HepG2 (cell line): ENCODE measurements around the gene IPP. TPM values are rescaled to one million over a fixed set of nuclear protein-coding genes. Genes with fewer than 3 reads are reported as not detected.

Experiments
- AGO2 ChIP-seq: fragments of 200-400 bp; formaldehyde crosslinking; optimal IDR thresholded peaks from 2 replicates; pipeline ENCODE3; 2017; ENCODE audit warnings: mild to moderate bottlenecking, low read depth, low read length, moderate library complexity
- BRCA1 ChIP-seq: sonication (generic); formaldehyde crosslinking; IDR thresholded peaks from 2 replicates; pipeline ENCODE4 v1.4.0; 2020; ENCODE audit warnings: missing genetic modification reagents
- CCAR2 ChIP-seq: fragments of 200-400 bp; formaldehyde crosslinking; optimal IDR thresholded peaks from 2 replicates; pipeline ENCODE3; 2018; ENCODE audit warnings: low read depth, mild to moderate bottlenecking, low read length, moderate library complexity
- DBP ChIP-seq: sonication (generic); formaldehyde crosslinking; IDR thresholded peaks from 2 replicates; pipeline ENCODE4 v1.4.0; 2020; ENCODE audit warnings: missing genetic modification reagents; ENCODE audit errors: not compliant biosample characterization
- E2F2 ChIP-seq: sonication (generic); formaldehyde crosslinking; IDR thresholded peaks from 2 replicates; pipeline ENCODE4 v1.4.0; 2020; ENCODE audit warnings: missing genetic modification reagents, borderline replicate concordance
- JDP2 ChIP-seq: sonication (generic); formaldehyde crosslinking; IDR thresholded peaks from 2 replicates; pipeline ENCODE4 v1.8.1; 2022; ENCODE audit warnings: missing genetic modification reagents, borderline replicate concordance
- MIXL1 ChIP-seq: IDR thresholded peaks from 2 replicates; pipeline ENCODE4 v1.6.1; 2016
- RFXANK ChIP-seq: IDR thresholded peaks from 2 replicates; pipeline ENCODE4 v1.6.1; 2016
- STAG1 ChIP-seq: sonication (generic); formaldehyde crosslinking; IDR thresholded peaks from 2 replicates; pipeline ENCODE4 v1.4.0; 2020; ENCODE audit warnings: missing genetic modification reagents
- TERF1 ChIP-seq: sonication (generic); formaldehyde crosslinking; IDR thresholded peaks from 2 replicates; pipeline ENCODE4 v1.8.0; 2022; ENCODE audit warnings: mild to moderate bottlenecking, missing genetic modification reagents, moderate library complexity
- YY1 ChIP-seq: IDR thresholded peaks from 2 replicates; pipeline ENCODE4 v1.6.1; 2011; ENCODE audit warnings: low read length, low read depth, moderate library complexity, mild to moderate bottlenecking; ENCODE audit not compliant: insufficient read depth, insufficient replicate concordance
- ZBTB10 ChIP-seq: sonication (generic); formaldehyde crosslinking; IDR thresholded peaks from 2 replicates; pipeline ENCODE4 v1.4.0; 2020; ENCODE audit warnings: missing genetic modification reagents, borderline replicate concordance
- ZBTB7A ChIP-seq: sonication (generic); formaldehyde crosslinking; IDR thresholded peaks from 2 replicates; pipeline ENCODE4 v1.8.0; 2022; ENCODE audit warnings: mild to moderate bottlenecking, missing genetic modification reagents
- ZNF138 ChIP-seq: sonication (generic); formaldehyde crosslinking; IDR thresholded peaks from 2 replicates; pipeline ENCODE4 v1.5.0; 2020; ENCODE audit warnings: mild to moderate bottlenecking, low read depth, missing genetic modification reagents
- ZNF543 ChIP-seq: sonication (generic); formaldehyde crosslinking; IDR thresholded peaks from 2 replicates; pipeline ENCODE4 v1.4.0; 2020; ENCODE audit warnings: mild to moderate bottlenecking, missing genetic modification reagents
- ZNF572 ChIP-seq: sonication (generic); formaldehyde crosslinking; IDR thresholded peaks from 2 replicates; pipeline ENCODE4 v1.5.1; 2020; ENCODE audit warnings: mild to moderate bottlenecking, missing genetic modification reagents
- ZNF619 ChIP-seq: sonication (generic); formaldehyde crosslinking; IDR thresholded peaks from 2 replicates; pipeline ENCODE4 v1.4.0; 2020; ENCODE audit warnings: mild to moderate bottlenecking, missing genetic modification reagents
- ZNF770 ChIP-seq: sonication (generic); formaldehyde crosslinking; IDR thresholded peaks from 2 replicates; pipeline ENCODE4 v1.5.0; 2020; ENCODE audit warnings: mild to moderate bottlenecking, missing genetic modification reagents
- ZNF878 ChIP-seq: sonication (generic); formaldehyde crosslinking; IDR thresholded peaks from 2 replicates; pipeline ENCODE4 v1.8.1; 2023; ENCODE audit warnings: mild to moderate bottlenecking, missing genetic modification reagents, moderate library complexity
- ZNF883 ChIP-seq: sonication (generic); formaldehyde crosslinking; IDR thresholded peaks from 2 replicates; pipeline ENCODE4 v1.5.1; 2020; ENCODE audit warnings: mild to moderate bottlenecking, missing genetic modification reagents; ENCODE audit errors: not compliant biosample characterization
- polyA plus RNA-seq, 8 experiments: library from polyadenylated mRNA; depleted of rRNA in 3 of 8; stranded (reverse) in 7 of 8; unstranded in 1 of 8; fragments of >200 nt; fragmentation: Illumina TruSeq in 4 of 8; extraction: Trizol in 4 of 8; gene quantifications; 2 replicates each; pipeline versions ENCODE4 v1.2.1 to v1.2.3, GENCODE V29; 2011 to 2016; ENCODE audit warnings: low read depth in 4 of 8, missing spikeins in 1 of 8, mixed read lengths in 1 of 8; ENCODE audit not compliant: insufficient read depth in 1 of 8
- total RNA-seq, 5 experiments: library from RNA; depleted of rRNA; stranded (reverse); fragments of >200 nt; fragmentation: Illumina TruSeq; extraction: Trizol; gene quantifications; 2 replicates each; pipeline ENCODE4 v1.2.3, GENCODE V29; 2016; ENCODE audit warnings: low read depth in 1 of 5

IPP gene
- total and polyA plus RNA-seq, 2 of the 13 experiments (the other 11 are each of a cell fraction or from before 2014, with no cell fraction given) = 3.0 to 9.7 TPM

- TF ChIP-seq TERF1 (CRISPR knock-in tag) (no peak), ZNF770 (CRISPR knock-in tag) (peak; percentile 44; the same call in 1 of the 2 replicates), RFXANK (CRISPR knock-in tag) (0 out of 2 replicates have a peak, but pooled peaks have one; percentile 13), ZNF619 (CRISPR knock-in tag) (no peak), ZNF138 (no peak), DBP (no peak), ZNF572 (no peak), AGO2 (no peak), STAG1 (CRISPR knock-in tag) (no peak), ZBTB7A (no peak), ZNF878 (0 out of 2 replicates have a peak, but pooled peaks have one; percentile 1), MIXL1 (CRISPR knock-in tag) (no peak), JDP2 (CRISPR knock-in tag) (no peak), ZNF883 (CRISPR knock-in tag) (peak; percentile 17), YY1 (peak; percentile 83), BRCA1 (CRISPR knock-in tag) (no peak), ZNF543 (CRISPR knock-in tag) (no peak), CCAR2 (no peak), ZBTB10 (no peak), E2F2 (0 out of 2 replicates have a peak, but pooled peaks have one; percentile 23)
Observed at GRCh38 chr1:45687014-45687753, 63.3 kb downstream of the IPP start (continued).
